ENCODE measurements around the gene CTR9.

The CTR9 gene

GRCh38 chr11:10743354-10744000 lies 7.6 kb upstream of the CTR9 start:
- DNase-seq: no peak

GRCh38 chr11:10744206-10744605 lies 6.8 kb upstream of the CTR9 start:
- DNase-seq: no peak

- no peak for DNase-seq
These were observed 4.2 kb upstream of the CTR9 start for GRCh38 chr11:10746871-10747270.

- no peak for DNase-seq
These were observed 3.3 kb upstream of the CTR9 start for GRCh38 chr11:10747733-10748132.

- DNase-seq: no peak
These were observed 1.6 kb upstream of the CTR9 start for GRCh38 chr11:10749476-10749875.

GRCh38 chr11:10751581-10751940 lies 515 bp downstream of the CTR9 start:
- DNase-seq: no peak

GRCh38 chr11:10752061-10752460 lies 1.0 kb downstream of the CTR9 start:
- DNase-seq: no peak

GRCh38 chr11:10752486-10752885 lies 1.4 kb downstream of the CTR9 start:
- DNase-seq: no peak

- no peak for DNase-seq
These were observed 7.9 kb downstream of the CTR9 start for GRCh38 chr11:10758957-10759356.

- DNase-seq: no peak
These were observed 10.1 kb downstream of the CTR9 start for GRCh38 chr11:10761085-10761698.

- DNase-seq: no peak
These were observed 11.1 kb downstream of the CTR9 start for GRCh38 chr11:10762185-10762584.

GRCh38 chr11:10762913-10763421 lies 11.9 kb downstream of the CTR9 start:
- no peak for DNase-seq

- DNase-seq: no peak
These were observed 12.7 kb downstream of the CTR9 start for GRCh38 chr11:10763766-10764165.

GRCh38 chr11:10764412-10764811 lies 13.4 kb downstream of the CTR9 start:
- DNase-seq: no peak

GRCh38 chr11:10770626-10771254 lies 19.7 kb downstream of the CTR9 start:
- DNase-seq: no peak

- DNase-seq: no peak
These were observed 20.4 kb downstream of the CTR9 start for GRCh38 chr11:10771457-10771856.

GRCh38 chr11:10774811-10775210 lies 23.8 kb downstream of the CTR9 start:
- DNase-seq: no peak

- no peak for DNase-seq
These were observed 26.3 kb downstream of the CTR9 start for GRCh38 chr11:10777393-10777793.

GRCh38 chr11:10777806-10778205 lies 26.8 kb downstream of the CTR9 start:
- DNase-seq: no peak

- DNase-seq: no peak
These were observed 27.3 kb downstream of the CTR9 start for GRCh38 chr11:10778217-10778970.

GRCh38 chr11:10779086-10779485 lies 28.0 kb downstream of the CTR9 start:
- DNase-seq: no peak

GRCh38 chr11:10780040-10780439 lies 29.0 kb downstream of the CTR9 start:
- no peak for DNase-seq
